Upper lobe of left lung (tissue), 6 donors: ENCODE data around the gene KAT6B. TPM values are rescaled to one million over a fixed set of nuclear protein-coding genes. Genes with fewer than 3 reads are reported as not detected.

Source experiments
- ATAC-seq, 2 donors: fragments of 200-7000 bp; cut with Tn5 transposase; one replicate each; pipeline ENCODE4 v1.9.1; 2022; ENCODE audit warnings: mild to moderate bottlenecking in 2 of 2, moderate library complexity in 2 of 2; ENCODE audit not compliant: low FRiP score in 2 of 2
- DNase-seq, 2 donors: peaks; one replicate each; pipeline ENCODE4 v3.0.0-alpha.2; 2019 to 2020
- H3K27ac ChIP-seq, 4 donors: fragments of 200-600 bp; sonication (generic); one replicate each; pipeline ENCODE4 v1.5.1; 2016 to 2019
- H3K27me3 ChIP-seq, 4 donors: fragments of 200-600 bp; sonication (generic); one replicate each; pipeline ENCODE4 v1.5.1; 2017 to 2019
- H3K36me3 ChIP-seq, 4 donors: fragments of 200-600 bp; sonication (generic); one replicate each; pipeline ENCODE4 v1.5.1; 2016 to 2019
- H3K4me1 ChIP-seq, 4 donors: fragments of 200-600 bp; sonication (generic); one replicate each; pipeline ENCODE4 v1.5.1; 2018 to 2019
- H3K4me3 ChIP-seq, 4 donors: fragments of 200-600 bp; sonication (generic); one replicate each; pipeline ENCODE4 v1.5.1; 2017 to 2019; ENCODE audit warnings: mild to moderate bottlenecking in 2 of 4, moderate library complexity in 1 of 4
- H3K9me3 ChIP-seq, 4 donors: fragments of 200-600 bp; sonication (generic); one replicate each; pipeline ENCODE4 v1.5.1; 2018 to 2019
- EP300 ChIP-seq, 4 donors: sonication (generic); formaldehyde crosslinking; IDR thresholded peaks; one replicate each; pipeline ENCODE4 v1.5.1; 2017; ENCODE audit warnings: antibody characterized with exemption in 4 of 4, control low read depth in 2 of 4
- POLR2A ChIP-seq, 4 donors: fragments of 450-650 bp; IDR thresholded peaks; one replicate each; pipeline ENCODE4 v1.5.1; 2016 to 2017; ENCODE audit warnings: antibody characterized with exemption in 4 of 4, mild to moderate bottlenecking in 2 of 4
- POLR2AphosphoS5 ChIP-seq, 2 donors: sonication (generic); formaldehyde crosslinking; IDR thresholded peaks; one replicate each; pipeline ENCODE4 v1.5.1; 2017; ENCODE audit warnings: antibody characterized with exemption in 2 of 2
- whole genome bisulfite sequencing, 2 donors: methylation state at CpG; one replicate each; pipeline ENCODE4 v1.1.5; 2017 to 2018; 5-methylcytosine and 5-hydroxymethylcytosine counted together
- total RNA-seq, 6 donors: library from RNA; depleted of rRNA in 4 of 6; stranded (reverse); fragments of >200 nt in 4 of 6; gene quantifications; one replicate each; pipeline versions ENCODE4 v1.1.0 to v1.2.1, GENCODE V29; 2016 to 2021
- TF ChIP-seq, protein P1 (sequence below), 6 experiments: fragments of 450-650 bp in 4 of 6; fragments of 200-600 bp in 2 of 6; sonication (generic) in 2 of 6; IDR thresholded peaks; one replicate each; pipeline ENCODE4 v1.5.1; 2016 to 2019; ENCODE audit warnings: antibody characterized with exemption in 6 of 6
- donor health status: DM: no; HTN: no; CAD: no; lungs with moderate emphysema.
- donor health status: DM: no; HTN: yes; CAD: no; lungs with severe emphysema.

KAT6B gene
- total RNA-seq, 6 donors from 2014 or later = 35.2 to 78.4 (median 38.0) TPM

DNA sequence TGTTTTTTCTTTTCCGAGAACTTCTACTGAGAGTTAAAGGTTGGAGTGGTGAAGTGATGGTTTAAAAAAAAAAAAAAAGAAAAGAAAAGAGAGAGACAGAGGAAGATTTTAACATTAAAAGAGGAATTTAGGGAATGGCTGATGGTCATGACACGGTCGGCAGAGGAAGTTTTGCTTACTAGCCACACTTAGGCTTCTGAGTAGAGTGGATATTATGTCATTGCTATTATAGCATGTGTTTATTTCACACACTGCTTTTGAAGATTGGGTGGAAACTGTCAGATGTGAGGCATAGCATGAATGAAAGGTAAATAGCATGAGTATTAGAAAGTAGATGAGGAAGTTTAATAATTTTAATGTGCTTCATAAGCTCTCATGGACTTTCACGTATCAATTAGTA lies 2.5 kb downstream of the KAT6B start:
- no peak for DNase-seq
- Histone ChIP-seq H3K9me3 (no peaks in the 10 kb centered on the region), H3K4me1 (peaks cover 19 to 42% (median 38%) of the 10 kb centered on the region in 4 donors), H3K27me3 (no peaks in the 10 kb centered on the region), H3K36me3 (no peaks in the 10 kb centered on the region), H3K27ac (no peak overlapping the region), H3K4me3 (no peak overlapping the region)
- WGBS, 2 donors = 55 to 58% methylated on average over 4 of the region's 4 CpGs
- TF ChIP-seq EP300 (IDR thresholded peaks at IDR 0.05) (no peak), POLR2A (IDR thresholded peaks at IDR 0.05) (no peak), POLR2AphosphoS5 (IDR thresholded peaks at IDR 0.05) (no peak)
- TF ChIP-seq, protein P1, sequence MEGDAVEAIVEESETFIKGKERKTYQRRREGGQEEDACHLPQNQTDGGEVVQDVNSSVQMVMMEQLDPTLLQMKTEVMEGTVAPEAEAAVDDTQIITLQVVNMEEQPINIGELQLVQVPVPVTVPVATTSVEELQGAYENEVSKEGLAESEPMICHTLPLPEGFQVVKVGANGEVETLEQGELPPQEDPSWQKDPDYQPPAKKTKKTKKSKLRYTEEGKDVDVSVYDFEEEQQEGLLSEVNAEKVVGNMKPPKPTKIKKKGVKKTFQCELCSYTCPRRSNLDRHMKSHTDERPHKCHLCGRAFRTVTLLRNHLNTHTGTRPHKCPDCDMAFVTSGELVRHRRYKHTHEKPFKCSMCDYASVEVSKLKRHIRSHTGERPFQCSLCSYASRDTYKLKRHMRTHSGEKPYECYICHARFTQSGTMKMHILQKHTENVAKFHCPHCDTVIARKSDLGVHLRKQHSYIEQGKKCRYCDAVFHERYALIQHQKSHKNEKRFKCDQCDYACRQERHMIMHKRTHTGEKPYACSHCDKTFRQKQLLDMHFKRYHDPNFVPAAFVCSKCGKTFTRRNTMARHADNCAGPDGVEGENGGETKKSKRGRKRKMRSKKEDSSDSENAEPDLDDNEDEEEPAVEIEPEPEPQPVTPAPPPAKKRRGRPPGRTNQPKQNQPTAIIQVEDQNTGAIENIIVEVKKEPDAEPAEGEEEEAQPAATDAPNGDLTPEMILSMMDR (IDR thresholded peaks at IDR 0.05) = no peak
- ATAC-seq = no peak

- no peak overlapping the region for H3K4me3 ChIP-seq
- H3K4me1 ChIP-seq = peaks cover 10 to 45% (median 29%) of the 10 kb centered on the region in 4 donors
- no peak overlapping the region for H3K27ac ChIP-seq
- H3K27me3 ChIP-seq = no peaks in the 10 kb centered on the region
- DNase-seq (no peak), ATAC-seq (no peak)
- WGBS, 2 donors = 27 to 60% methylated on average over 1 of the region's 1 CpG
- no peaks in the 10 kb centered on the region for H3K9me3 ChIP-seq
- TF ChIP-seq EP300 (IDR thresholded peaks at IDR 0.05) (no peak), POLR2AphosphoS5 (IDR thresholded peaks at IDR 0.05) (no peak), POLR2A (IDR thresholded peaks at IDR 0.05) (no peak)
- TF ChIP-seq, protein P1 (IDR thresholded peaks at IDR 0.05) = no peak
- no peaks in the 10 kb centered on the region for H3K36me3 ChIP-seq
Observed at GRCh38 chr10:74831518-74832120, 5.2 kb downstream of the KAT6B start.

DNA sequence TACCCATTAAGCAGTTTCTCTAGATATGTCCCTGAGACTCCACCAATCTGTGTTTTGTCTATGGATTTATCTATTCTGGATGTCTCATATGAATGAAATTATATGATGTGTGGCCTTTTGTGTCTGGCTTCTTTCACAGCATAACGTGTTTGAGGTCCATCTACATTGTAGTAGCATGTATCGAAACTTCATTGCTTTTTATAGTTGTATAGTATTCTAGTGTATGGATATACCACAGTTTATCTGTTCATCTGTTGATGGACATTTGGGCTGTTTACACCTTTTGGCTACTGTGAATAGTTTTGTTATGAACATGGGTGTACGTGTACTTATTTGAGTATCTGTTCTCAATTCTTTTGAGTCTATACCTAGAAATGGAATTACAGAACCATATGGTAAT lies 9.6 kb downstream of the KAT6B start:
- no peak for ATAC-seq
- H3K4me3 ChIP-seq = no peak overlapping the region
- 96 to 97% methylated on average over 3 of the region's 3 CpGs for WGBS, 2 donors
- TF ChIP-seq, protein P1 (IDR thresholded peaks at IDR 0.05) = no peak
- TF ChIP-seq POLR2AphosphoS5 (IDR thresholded peaks at IDR 0.05) = no peak
- no peak for TF ChIP-seq EP300 (IDR thresholded peaks at IDR 0.05)
- TF ChIP-seq POLR2A (IDR thresholded peaks at IDR 0.05) = no peak
- peaks cover 0 to 2% (median 0%) of the 10 kb centered on the region in 4 donors for H3K36me3 ChIP-seq
- H3K9me3 ChIP-seq = no peaks in the 10 kb centered on the region
- DNase-seq = no peak
- no peak overlapping the region for H3K27ac ChIP-seq
- no peaks in the 10 kb centered on the region for H3K27me3 ChIP-seq
- H3K4me1 ChIP-seq = peaks cover 10 to 40% (median 17%) of the 10 kb centered on the region in 4 donors

DNA sequence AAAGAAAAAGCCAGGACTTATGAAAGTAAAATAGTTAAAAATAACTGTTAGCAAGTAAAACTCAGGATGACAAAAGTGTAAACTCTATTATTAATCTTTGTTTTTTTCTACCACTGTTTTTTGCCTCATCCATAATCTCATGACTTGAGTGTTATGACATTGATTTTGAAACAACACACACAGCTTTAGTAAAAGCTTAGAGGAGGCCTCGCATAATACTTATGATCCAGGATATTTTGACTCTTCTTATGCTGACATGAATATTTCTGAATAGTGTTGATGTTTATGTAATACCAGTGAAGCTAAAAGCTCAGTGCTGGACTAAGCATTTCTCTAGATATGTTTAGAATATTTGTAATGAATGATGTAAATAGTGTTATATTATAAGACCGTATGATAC lies 10.5 kb downstream of the KAT6B start:
- Histone ChIP-seq H3K4me3 (no peak overlapping the region), H3K36me3 (peaks cover 0 to 2% (median 0%) of the 10 kb centered on the region in 4 donors), H3K4me1 (peaks cover 10 to 44% (median 22%) of the 10 kb centered on the region in 4 donors), H3K27ac (no peak overlapping the region), H3K9me3 (no peaks in the 10 kb centered on the region), H3K27me3 (no peaks in the 10 kb centered on the region)
- ATAC-seq = no peak
- WGBS, 2 donors = 65 to 71% methylated on average over 2 of the region's 2 CpGs
- DNase-seq = no peak
- TF ChIP-seq POLR2A (IDR thresholded peaks at IDR 0.05) = no peak

GRCh38 chr10:74837743-74838142 lies 11.3 kb downstream of the KAT6B start:
- TF ChIP-seq EP300 (IDR thresholded peaks at IDR 0.05) (no peak), POLR2AphosphoS5 (IDR thresholded peaks at IDR 0.05) (no peak)
- Histone ChIP-seq H3K27ac (no peak overlapping the region), H3K36me3 (peaks cover 0 to 5% (median 0%) of the 10 kb centered on the region in 4 donors), H3K9me3 (no peaks in the 10 kb centered on the region), H3K4me3 (no peak overlapping the region), H3K4me1 (peaks cover 17 to 48% (median 27%) of the 10 kb centered on the region in 4 donors), H3K27me3 (no peaks in the 10 kb centered on the region)
- 79 to 83% methylated on average over 4 of the region's 4 CpGs for WGBS, 2 donors
- DNase-seq (no peak), ATAC-seq (no peak)

DNA sequence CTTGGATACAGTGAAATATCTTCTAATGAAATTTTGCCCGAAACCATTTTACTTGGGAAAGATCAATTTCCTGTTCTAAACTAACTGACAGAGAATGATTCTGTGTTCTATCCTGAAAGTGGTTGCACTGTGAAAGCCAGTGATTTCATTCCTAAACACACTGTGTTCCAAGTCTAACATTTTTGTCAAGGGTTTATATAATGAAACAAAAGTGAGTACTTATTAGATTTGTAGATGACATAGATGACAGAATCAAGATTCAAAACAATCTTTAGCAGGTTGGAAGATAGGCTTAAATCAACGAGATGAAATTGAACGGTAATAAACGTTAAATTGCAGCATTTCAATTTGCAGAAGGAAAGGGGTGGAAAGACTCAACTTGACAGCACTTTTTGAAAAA lies 13.3 kb downstream of the KAT6B start:
- Histone ChIP-seq H3K27ac (peak overlapping the region in 1 of 4 donors; percentile 1), H3K4me3 (no peak overlapping the region), H3K4me1 (peaks cover 17 to 48% (median 29%) of the 10 kb centered on the region in 4 donors), H3K9me3 (no peaks in the 10 kb centered on the region), H3K36me3 (peaks cover 0 to 18% (median 6%) of the 10 kb centered on the region in 4 donors), H3K27me3 (no peaks in the 10 kb centered on the region)
- DNase-seq (no peak), ATAC-seq (no peak)
- TF ChIP-seq POLR2AphosphoS5 (IDR thresholded peaks at IDR 0.05) (no peak), EP300 (IDR thresholded peaks at IDR 0.05) (no peak), POLR2A (IDR thresholded peaks at IDR 0.05) (no peak)
- TF ChIP-seq, protein P1 (IDR thresholded peaks at IDR 0.05) = no peak
- 72 to 74% methylated on average over 4 of the region's 4 CpGs for WGBS, 2 donors
